Right ventricle myocardium superior (tissue), 1 donor: Measurements from ENCODE around the gene LRRC75A. TPM values are rescaled to one million over a fixed set of nuclear protein-coding genes. Genes with fewer than 3 reads are reported as not detected.
"Not testable (repeated sequence)": the region's sequence is repeated elsewhere in the genome, so short reads cannot be mapped to it uniquely, and the experiment has no call there.

Experiments used
- ATAC-seq: fragments of 200-7000 bp; cut with Tn5 transposase; one replicate; pipeline ENCODE4 v1.9.1; 2020; ENCODE audit warnings: mild to moderate bottlenecking; ENCODE audit not compliant: poor library complexity
- DNase-seq: peaks from one replicate; pipeline ENCODE4 v3.0.0-alpha.2; 2020
- intact Hi-C: fragments of 100-400 bp; cut with DNase I; formaldehyde crosslinking; loops from one replicate; pipeline ENCODE4 v1.11.2; 2022
- total RNA-seq: library from RNA; stranded (reverse); fragmentation: NEBNext Ultra II Directional; extraction: Animal tissue kit (Norgen Biotek cat#: 25700); gene quantifications from one replicate; pipeline ENCODE4 v1.2.1, GENCODE V29; 2021
- donor health status: DM: no; HTN: yes; CAD: no; lungs with severe emphysema.

The LRRC75A gene
- total RNA-seq, 1 donor from 2014 or later: 0.40 TPM

DNA sequence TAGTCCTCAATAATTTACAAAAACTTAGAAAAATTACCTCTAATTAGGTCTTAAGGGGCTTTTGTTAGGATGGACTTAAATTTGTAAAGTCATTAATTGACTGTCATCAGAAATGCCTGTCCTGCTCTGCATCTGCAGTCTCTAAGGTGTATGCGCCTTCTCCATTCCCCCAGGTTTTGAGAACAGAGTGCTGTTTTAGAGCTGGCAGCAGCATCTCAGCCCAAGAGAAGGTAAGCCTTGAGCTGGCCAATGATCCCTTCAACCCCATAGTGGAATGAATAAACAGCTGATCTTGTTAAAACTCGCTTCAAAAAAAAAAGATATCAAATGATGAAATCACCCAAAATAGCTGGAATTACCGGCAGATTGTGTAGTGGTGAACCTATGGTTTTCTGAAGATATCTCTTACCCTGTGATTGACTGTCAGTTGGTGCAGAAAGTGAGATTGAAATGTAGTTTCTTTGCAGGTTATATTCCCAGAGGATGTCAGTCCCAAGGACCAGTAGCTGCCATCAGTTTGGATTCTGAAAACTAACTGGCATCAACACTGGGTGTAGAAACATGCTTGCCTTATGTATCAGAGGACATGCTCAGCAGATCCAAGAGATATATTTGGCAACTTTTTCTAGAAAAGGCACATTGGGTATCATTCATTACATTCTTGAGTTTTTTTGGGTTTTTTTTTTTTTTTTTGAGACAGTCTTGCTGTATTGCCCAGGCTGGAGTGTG is 50.9 kb downstream of the LRRC75A start:
- no peak for ATAC-seq
- intact Hi-C loops: loop anchor here (5.0 kb wide), 1 partner anchor 54 kb away; no protein-coding TSS in a partner anchor
- DNase-seq: no peak

- intact Hi-C loops: loop anchor here (5.0 kb wide), 1 partner anchor 53 kb away; no protein-coding TSS in a partner anchor
- not testable (repeated sequence) for ATAC-seq, DNase-seq
Measured at GRCh38 chr17:16440354-16440753, 51.6 kb downstream of the LRRC75A start.

- intact Hi-C loops: loop anchor here (5.0 kb wide), 1 partner anchor 53 kb away; no protein-coding TSS in a partner anchor
- ATAC-seq (no peak), DNase-seq (no peak)
Measured at GRCh38 chr17:16439811-16440351, 52.1 kb downstream of the LRRC75A start.

DNA sequence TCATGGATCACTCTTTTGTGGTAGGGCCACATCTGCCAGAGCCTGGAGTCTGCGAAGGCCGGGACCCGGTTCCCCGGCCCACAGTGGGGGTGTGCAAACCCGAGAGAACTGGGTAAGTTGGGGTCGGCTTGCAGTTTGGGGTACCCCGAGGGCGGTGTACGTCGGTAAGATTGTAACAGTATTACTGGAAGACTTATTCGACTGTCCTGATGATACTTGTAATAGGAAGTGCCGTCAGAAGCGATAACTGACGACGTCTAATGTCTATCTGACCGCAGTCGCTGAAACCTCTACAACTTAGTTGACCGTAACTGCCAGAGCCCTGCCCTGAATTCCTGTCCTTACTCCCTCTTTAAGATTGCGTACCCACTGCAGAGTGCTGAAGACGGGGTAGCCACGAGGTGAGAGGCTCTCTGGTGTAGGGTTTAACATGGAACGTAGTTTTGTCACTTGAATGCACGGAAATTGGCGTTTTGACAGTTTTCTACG is 52.6 kb downstream of the LRRC75A start:
- DNase-seq: no peak
- intact Hi-C loops: no loop called here
- ATAC-seq: peak; percentile 7

GRCh38 chr17:16438557-16439302 is 53.3 kb downstream of the LRRC75A start:
- ATAC-seq (peak; percentile 97), DNase-seq (peak; percentile 94)
- intact Hi-C loops: no loop called here

DNA sequence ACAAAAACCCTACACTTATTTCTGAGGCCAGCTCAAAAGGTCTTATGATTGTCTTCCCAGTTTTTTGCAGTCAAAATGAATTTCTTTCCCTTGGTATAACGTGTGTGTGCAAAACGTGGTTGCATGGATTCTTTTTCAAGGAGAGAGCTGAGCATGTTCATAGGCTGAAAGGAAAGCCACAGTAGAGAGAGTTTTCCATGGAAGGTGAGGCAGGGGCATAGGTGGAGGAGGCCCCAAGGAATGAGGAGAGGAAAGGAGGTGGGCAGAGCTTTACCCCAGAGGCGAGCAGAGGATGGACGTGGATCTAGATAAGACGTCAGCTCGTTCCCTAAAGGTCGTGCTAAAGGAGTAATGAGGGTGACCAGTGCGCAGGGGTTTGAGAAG is 53.8 kb downstream of the LRRC75A start:
- no peak for ATAC-seq
- intact Hi-C loops: no loop called here
- no peak for DNase-seq

GRCh38 chr17:16437083-16437482 is 54.9 kb downstream of the LRRC75A start:
- DNase-seq (no peak), ATAC-seq (no peak)
- intact Hi-C loops: no loop called here

GRCh38 chr17:16435925-16436886 is 55.8 kb downstream of the LRRC75A start:
- DNase-seq: no peak
- intact Hi-C loops: no loop called here
- no peak for ATAC-seq

DNA sequence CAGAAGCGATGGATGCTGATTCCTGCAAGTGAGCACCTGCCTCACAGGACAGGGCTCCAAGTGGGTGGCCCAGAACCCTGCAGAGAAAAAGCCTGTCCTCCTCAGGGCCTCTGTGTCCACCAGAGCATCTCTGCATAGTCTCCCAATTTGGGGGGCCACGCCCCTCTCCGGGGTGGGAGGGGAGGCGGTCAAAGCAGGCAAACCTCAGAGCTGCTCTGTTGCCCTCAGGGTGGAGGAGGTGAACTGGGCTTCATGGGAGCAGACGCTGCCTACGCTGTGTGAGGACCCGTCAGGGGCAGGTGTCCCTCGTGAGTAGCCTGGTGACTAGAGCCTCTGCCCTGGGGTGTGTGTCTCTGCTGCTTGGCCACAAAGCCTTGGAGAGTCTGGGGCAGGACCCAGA is 57.3 kb downstream of the LRRC75A start:
- intact Hi-C loops: no loop called here

GRCh38 chr17:16433514-16433913 is 58.5 kb downstream of the LRRC75A start:
- ATAC-seq (no peak), DNase-seq (no peak)
- intact Hi-C loops: no loop called here

More for the DNA sequence above, 57.3 kb downstream of the LRRC75A start:
- DNase-seq (no peak), ATAC-seq (no peak)

- no peak for DNase-seq
- intact Hi-C loops: no loop called here
- ATAC-seq: no peak
Measured at GRCh38 chr17:16432017-16432416, 60.0 kb downstream of the LRRC75A start.

GRCh38 chr17:16430650-16431049 is 61.3 kb downstream of the LRRC75A start:
- DNase-seq (no peak), ATAC-seq (no peak)
- intact Hi-C loops: no loop called here

GRCh38 chr17:16429083-16429482 is 62.9 kb downstream of the LRRC75A start:
- ATAC-seq (no peak), DNase-seq (no peak)
- intact Hi-C loops: no loop called here

DNA sequence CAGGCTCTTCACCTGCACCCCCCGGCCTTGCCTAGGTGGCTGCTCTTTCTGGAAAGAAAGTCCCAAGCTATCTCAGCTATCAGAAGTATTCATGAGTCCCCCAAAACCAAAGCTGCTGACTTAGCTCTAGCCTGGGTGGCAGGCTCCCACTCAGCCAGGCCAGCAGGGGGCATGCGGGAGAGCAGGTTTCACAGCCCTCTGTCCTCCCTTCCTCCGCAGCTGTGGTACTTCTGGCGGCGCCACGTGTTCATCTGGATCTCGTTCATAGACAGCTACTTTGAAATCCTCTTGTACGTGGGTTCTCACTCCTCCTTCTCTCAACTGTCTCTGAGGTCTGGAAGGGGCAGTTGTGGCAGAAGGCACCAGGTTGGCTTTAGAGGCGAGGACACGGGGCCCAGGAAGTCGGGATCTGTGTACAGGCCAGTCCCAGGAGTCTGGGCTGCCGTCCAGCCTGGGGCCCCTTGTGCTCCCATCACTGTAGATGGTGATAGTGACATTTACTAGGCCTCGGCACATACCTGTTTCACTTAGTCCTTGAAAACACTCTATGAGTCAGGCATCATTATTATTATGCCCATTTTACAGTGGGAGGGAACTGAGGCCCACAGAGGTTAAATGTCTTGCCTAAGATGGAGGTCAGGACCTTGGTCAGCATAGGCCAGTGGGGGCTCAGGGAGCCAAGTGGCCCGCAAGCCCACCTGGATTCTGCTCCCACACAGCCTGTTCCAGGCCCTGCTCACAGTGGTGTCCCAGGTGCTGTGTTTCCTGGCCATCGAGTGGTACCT is 63.7 kb downstream of the LRRC75A start:
- intact Hi-C loops: no loop called here
- ATAC-seq: peak; percentile 71
- peak; percentile 66 for DNase-seq

GRCh38 chr17:16427020-16427419 is 65.0 kb downstream of the LRRC75A start:
- no peak for DNase-seq

DNA sequence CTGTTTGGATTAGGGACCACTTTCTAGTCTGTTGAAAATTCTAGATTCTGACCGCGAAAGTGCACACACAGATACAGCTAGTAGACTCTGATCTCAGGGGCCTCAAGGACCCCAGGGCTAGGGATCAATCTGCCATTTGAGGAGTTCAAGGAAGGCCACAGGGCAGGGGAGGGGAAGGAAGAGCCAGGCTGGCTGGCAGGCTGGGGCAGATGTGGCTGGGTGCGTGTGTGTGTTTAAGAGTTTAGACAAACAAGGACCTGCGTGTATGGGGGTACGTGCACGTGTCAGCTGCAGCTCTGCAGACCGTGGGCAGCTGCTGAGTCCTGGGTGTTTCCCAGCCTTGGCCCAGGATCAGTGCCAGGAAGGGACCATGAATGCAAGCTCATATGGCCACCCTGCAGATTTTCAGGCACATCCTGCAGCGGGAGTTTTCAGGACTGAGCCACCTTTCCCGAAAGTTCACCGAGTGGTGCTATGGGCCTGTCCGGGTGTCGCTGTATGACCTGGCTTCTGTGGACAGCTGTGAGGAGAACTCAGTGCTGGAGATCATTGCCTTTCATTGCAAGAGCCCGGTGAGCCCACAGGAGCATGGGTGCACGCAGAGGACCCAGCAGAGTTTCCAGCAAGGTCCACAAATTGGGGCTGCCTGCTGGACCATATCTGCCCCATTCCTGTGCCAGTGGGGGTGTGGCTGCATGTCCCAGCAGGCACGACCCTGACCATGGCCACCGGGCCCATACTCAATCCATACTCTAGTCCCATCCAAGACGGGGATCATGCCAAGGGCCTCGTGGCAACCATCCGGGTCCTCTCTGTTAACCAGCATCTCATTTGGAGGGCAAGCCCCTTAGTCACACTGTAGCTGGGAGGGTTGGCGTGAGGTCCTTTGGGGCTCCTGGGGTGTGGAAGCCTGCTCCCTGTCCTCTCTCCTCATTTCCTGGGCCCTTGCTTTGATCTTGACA is 66.0 kb downstream of the LRRC75A start:
- DNase-seq (no peak), ATAC-seq (no peak)
- intact Hi-C loops: no loop called here

More at GRCh38 chr17:16427020-16427419, 65.0 kb downstream of the LRRC75A start:
- intact Hi-C loops: no loop called here
- ATAC-seq: no peak

- DNase-seq (no peak), ATAC-seq (no peak)
- intact Hi-C loops: no loop called here
Measured at GRCh38 chr17:16425202-16425601, 66.8 kb downstream of the LRRC75A start.
